Nephron (organoid): ENCODE measurements around the gene RNF150.

Experiments used
- H3K27ac Mint-ChIP-seq, 3 experiments: 2 replicates each; pipeline ENCODE4 v1.8.0; 2020; ENCODE audit warnings: mixed read lengths in 3 of 3, mild to moderate bottlenecking in 2 of 3, moderate library complexity in 1 of 3
- H3K27me3 Mint-ChIP-seq: 2 replicates; pipeline ENCODE4 v1.8.0; 2021; ENCODE audit warnings: low read depth, mild to moderate bottlenecking, moderate library complexity, mixed read lengths
- H3K36me3 Mint-ChIP-seq: 2 replicates; pipeline ENCODE4 v1.8.0; 2020; ENCODE audit warnings: low read depth, mixed read lengths
- H3K4me1 Mint-ChIP-seq: 2 replicates; pipeline ENCODE4 v1.8.0; 2020; ENCODE audit warnings: mixed read lengths
- H3K4me3 Mint-ChIP-seq, 3 experiments: 2 replicates each; pipeline ENCODE4 v1.8.0; 2020; ENCODE audit warnings: mild to moderate bottlenecking in 3 of 3, mixed read lengths in 3 of 3, moderate library complexity in 2 of 3
- H3K9me3 Mint-ChIP-seq: 2 replicates; pipeline ENCODE4 v1.8.0; 2020; ENCODE audit warnings: mixed read lengths
- CTCF ChIP-seq, 3 experiments: fragments of 200-600 bp; sonication (generic); IDR thresholded peaks; one replicate each; pipeline ENCODE4 v1.5.0; 2021; ENCODE audit warnings: antibody characterized with exemption in 3 of 3; ENCODE audit not compliant: unreplicated experiment in 3 of 3

The RNF150 gene

GRCh38 chr4:140986045-140986444 lies 147.2 kb downstream of the RNF150 start:
- TF ChIP-seq CTCF (IDR thresholded peaks at IDR 0.05; ENCODE audit: unreplicated experiment in 3 of 3) = no peak
- peaks cover 5% of the 10 kb centered on the region for H3K36me3 Mint-ChIP-seq
- H3K4me1 Mint-ChIP-seq = peaks cover 32% of the 10 kb centered on the region
- peaks cover 17% of the 10 kb centered on the region for H3K9me3 Mint-ChIP-seq
- H3K27me3 Mint-ChIP-seq = no peaks in the 10 kb centered on the region
- no peak overlapping the region for H3K4me3 Mint-ChIP-seq
- H3K27ac Mint-ChIP-seq = peak overlapping the region in 1 of 3 experiments; percentile 4

- no peak overlapping the region for H3K4me3 Mint-ChIP-seq
- H3K4me1 Mint-ChIP-seq = peaks cover 23% of the 10 kb centered on the region
- TF ChIP-seq CTCF (IDR thresholded peaks at IDR 0.05; ENCODE audit: unreplicated experiment in 3 of 3) = no peak
- no peaks in the 10 kb centered on the region for H3K27me3 Mint-ChIP-seq
- H3K36me3 Mint-ChIP-seq = peaks cover 5% of the 10 kb centered on the region
- H3K27ac Mint-ChIP-seq = no peak overlapping the region
- H3K9me3 Mint-ChIP-seq = peaks cover 17% of the 10 kb centered on the region
These were observed 150.5 kb downstream of the RNF150 start for GRCh38 chr4:140982613-140983340.

- no peaks in the 10 kb centered on the region for H3K27me3 Mint-ChIP-seq
- H3K27ac Mint-ChIP-seq = no peak overlapping the region
- peaks cover 14% of the 10 kb centered on the region for H3K36me3 Mint-ChIP-seq
- peaks cover 13% of the 10 kb centered on the region for H3K9me3 Mint-ChIP-seq
- no peak for TF ChIP-seq CTCF (IDR thresholded peaks at IDR 0.05; ENCODE audit: unreplicated experiment in 3 of 3)
- no peak overlapping the region for H3K4me3 Mint-ChIP-seq
- H3K4me1 Mint-ChIP-seq = peaks cover 11% of the 10 kb centered on the region
These were observed 152.7 kb downstream of the RNF150 start for GRCh38 chr4:140980426-140981200.

GRCh38 chr4:140976768-140977167 lies 156.5 kb downstream of the RNF150 start:
- Mint-ChIP-seq H3K4me3 (no peak overlapping the region), H3K27me3 (no peaks in the 10 kb centered on the region), H3K9me3 (no peaks in the 10 kb centered on the region), H3K36me3 (peaks cover 9% of the 10 kb centered on the region), H3K4me1 (peaks cover under 1% of the 10 kb centered on the region), H3K27ac (no peak overlapping the region)
- TF ChIP-seq CTCF (IDR thresholded peaks at IDR 0.05; ENCODE audit: unreplicated experiment in 3 of 3) = no peak

- H3K9me3 Mint-ChIP-seq = no peaks in the 10 kb centered on the region
These were observed 162.0 kb downstream of the RNF150 start for GRCh38 chr4:140971077-140971792.

More at GRCh38 chr4:140971077-140971792, 162.0 kb downstream of the RNF150 start:
- no peaks in the 10 kb centered on the region for H3K27me3 Mint-ChIP-seq
- peak overlapping the region in 1 of 3 experiments; percentile 2 for H3K27ac Mint-ChIP-seq
- H3K4me1 Mint-ChIP-seq = peaks cover 22% of the 10 kb centered on the region
- peaks cover 13% of the 10 kb centered on the region for H3K36me3 Mint-ChIP-seq
- TF ChIP-seq CTCF (IDR thresholded peaks at IDR 0.05; ENCODE audit: unreplicated experiment in 3 of 3) = no peak
- H3K4me3 Mint-ChIP-seq = no peak overlapping the region
